Liver (tissue), 9 donors: ENCODE results near the gene KIF26B. TPM values are rescaled to one million over a fixed set of nuclear protein-coding genes. Genes with fewer than 3 reads are reported as not detected.
"Not testable (repeated sequence)": the region's sequence is repeated elsewhere in the genome, so short reads cannot be mapped to it uniquely, and the experiment has no call there.

Experiments
- DNase-seq: peaks from one replicate; pipeline ENCODE4 v3.0.0-alpha.2; 2017; ENCODE audit warnings: low spot score
- H3K27ac ChIP-seq, 2 donors: one replicate each; pipeline ENCODE4 v1.7.0; 2013; ENCODE audit warnings: inconsistent platforms in 2 of 2, low read length in 2 of 2, control low read depth in 1 of 2, low read depth in 1 of 2, mild to moderate bottlenecking in 1 of 2
- H3K27me3 ChIP-seq, 4 donors: one replicate each; pipeline versions ENCODE4 v1.6.1 to v1.7.0; 2013; ENCODE audit warnings: low read length in 3 of 4, inconsistent platforms in 1 of 4, mild to moderate bottlenecking in 1 of 4, moderate library complexity in 1 of 4; ENCODE audit not compliant: control insufficient read depth in 4 of 4, insufficient read depth in 4 of 4
- H3K36me3 ChIP-seq, 4 donors: one replicate each; pipeline versions ENCODE4 v1.6.1 to v1.7.0; 2013; ENCODE audit warnings: low read length in 3 of 4, mild to moderate bottlenecking in 3 of 4, low read depth in 1 of 4, moderate library complexity in 1 of 4; ENCODE audit not compliant: control insufficient read depth in 4 of 4, insufficient read depth in 3 of 4
- H3K4me1 ChIP-seq, 4 donors: one replicate each; pipeline versions ENCODE4 v1.6.1 to v1.7.0; 2013; ENCODE audit warnings: low read length in 3 of 4, mild to moderate bottlenecking in 3 of 4, moderate library complexity in 1 of 4; ENCODE audit not compliant: control insufficient read depth in 4 of 4, insufficient read depth in 4 of 4
- H3K4me3 ChIP-seq, 3 donors: one replicate each; pipeline versions ENCODE4 v1.6.1 to v1.7.0; 2013; ENCODE audit warnings: low read length in 3 of 3, control low read depth in 1 of 3, low read depth in 1 of 3, mild to moderate bottlenecking in 1 of 3
- H3K9ac ChIP-seq, 2 donors: one replicate each; pipeline ENCODE4 v1.7.0; 2013; ENCODE audit warnings: low read length in 2 of 2, mild to moderate bottlenecking in 2 of 2, moderate library complexity in 2 of 2, control low read depth in 1 of 2, low read depth in 1 of 2
- H3K9me3 ChIP-seq, 4 donors: one replicate each; pipeline versions ENCODE4 v1.6.1 to v1.7.0; 2013; ENCODE audit warnings: low read length in 3 of 4; ENCODE audit not compliant: control insufficient read depth in 4 of 4
- EGR1 ChIP-seq, 2 donors: IDR thresholded peaks; 2 replicates each; pipeline ENCODE4 v1.6.1; 2016 to 2018; ENCODE audit warnings: antibody characterized with exemption in 2 of 2, low read depth in 2 of 2
- FOXA1 ChIP-seq: IDR thresholded peaks from 2 replicates; pipeline ENCODE4 v1.6.1; 2016; ENCODE audit warnings: antibody characterized with exemption
- FOXA2 ChIP-seq: IDR thresholded peaks from 2 replicates; pipeline ENCODE4 v1.6.1; 2016; ENCODE audit warnings: antibody characterized with exemption
- GABPA ChIP-seq, 2 donors: IDR thresholded peaks in 1 of 2; conservative IDR thresholded peaks in 1 of 2; 2 replicates each; pipeline ENCODE4 v1.6.1; 2016; ENCODE audit warnings: antibody characterized with exemption in 2 of 2, mild to moderate bottlenecking in 1 of 2, moderate library complexity in 1 of 2
- HNF4A ChIP-seq, 2 donors: conservative IDR thresholded peaks; 2 replicates each; pipeline ENCODE4 v1.6.1; 2016; ENCODE audit warnings: antibody characterized with exemption in 2 of 2, mild to moderate bottlenecking in 2 of 2
- HNF4G ChIP-seq: IDR thresholded peaks from 2 replicates; pipeline ENCODE4 v1.6.1; 2016; ENCODE audit warnings: antibody characterized with exemption
- JUND ChIP-seq, 2 donors: IDR thresholded peaks; 2 replicates each; pipeline ENCODE4 v1.6.1; 2016; ENCODE audit warnings: antibody characterized with exemption in 2 of 2
- NR2F2 ChIP-seq: IDR thresholded peaks from 2 replicates; pipeline ENCODE4 v1.6.1; 2016; ENCODE audit warnings: antibody characterized with exemption
- RAD21 ChIP-seq, 2 donors: IDR thresholded peaks; 2 replicates each; pipeline ENCODE4 v1.6.1; 2016; ENCODE audit warnings: antibody characterized with exemption in 2 of 2, mild to moderate bottlenecking in 2 of 2
- RXRA ChIP-seq, 2 donors: IDR thresholded peaks; 2 replicates each; pipeline ENCODE4 v1.6.1; 2017 to 2018; ENCODE audit warnings: antibody characterized with exemption in 2 of 2, mild to moderate bottlenecking in 1 of 2
- SP1 ChIP-seq: IDR thresholded peaks from 2 replicates; pipeline ENCODE4 v1.6.1; 2018; ENCODE audit warnings: antibody characterized with exemption, mild to moderate bottlenecking
- TAF1 ChIP-seq: conservative IDR thresholded peaks from 2 replicates; pipeline ENCODE4 v1.6.1; 2016; ENCODE audit warnings: antibody characterized with exemption, mild to moderate bottlenecking
- YY1 ChIP-seq: IDR thresholded peaks from 2 replicates; pipeline ENCODE4 v1.6.1; 2016; ENCODE audit warnings: antibody characterized with exemption, mild to moderate bottlenecking
- WGBS: extraction: QIAGEN DNeasy Blood & Tissue Kit; methylation state at CpG from one replicate; pipeline ENCODE4 v1.1.7; 2013; 5-methylcytosine and 5-hydroxymethylcytosine counted together
- polyA plus RNA-seq, 2 donors: library from polyadenylated mRNA; stranded (reverse) in 1 of 2; unstranded in 1 of 2; fragments of 200-250 nt in 1 of 2; fragments of >200 nt in 1 of 2; fragmentation: Nextera tagmentation in 1 of 2; extraction: Ambion mirVana in 1 of 2; gene quantifications; one replicate each; pipeline versions ENCODE4 v1.2.1 to v1.2.3, GENCODE V29; 2013 to 2015
- total RNA-seq, 2 donors: library from RNA; depleted of rRNA; stranded (reverse); fragments of >200 nt; gene quantifications; one replicate each; pipeline ENCODE4 v1.2.3, GENCODE V29; 2014
- TF ChIP-seq, protein P1 (sequence below): fragments of 150-350 bp; IDR thresholded peaks from 2 replicates; pipeline ENCODE4 v1.5.1; 2017; ENCODE audit warnings: improper control_type of control experiment, low read depth, low read length; ENCODE audit not compliant: missing input control
- TF ChIP-seq, protein P2 (sequence below): IDR thresholded peaks from 2 replicates; pipeline ENCODE4 v1.6.1; 2016; ENCODE audit warnings: antibody characterized with exemption
- TF ChIP-seq, protein P3 (sequence below): IDR thresholded peaks from 2 replicates; pipeline ENCODE4 v1.6.1; 2016; ENCODE audit warnings: antibody characterized with exemption
- TF ChIP-seq, protein P4 (sequence below): IDR thresholded peaks from 2 replicates; pipeline ENCODE4 v1.6.1; 2016; ENCODE audit warnings: antibody characterized with exemption, mild to moderate bottlenecking
- TF ChIP-seq, protein P5 (sequence below): IDR thresholded peaks from 2 replicates; pipeline ENCODE4 v1.6.1; 2016; ENCODE audit warnings: antibody characterized with exemption
- donor health status: healthy.
- donor health status: healthy.
- donor health status: healthy.
- donor health status: healthy.
- donor health status: healthy.

Gene KIF26B
- total and polyA plus RNA-seq, 4 donors = 0.10 to 1.7 (median 0.34) TPM

DNA sequence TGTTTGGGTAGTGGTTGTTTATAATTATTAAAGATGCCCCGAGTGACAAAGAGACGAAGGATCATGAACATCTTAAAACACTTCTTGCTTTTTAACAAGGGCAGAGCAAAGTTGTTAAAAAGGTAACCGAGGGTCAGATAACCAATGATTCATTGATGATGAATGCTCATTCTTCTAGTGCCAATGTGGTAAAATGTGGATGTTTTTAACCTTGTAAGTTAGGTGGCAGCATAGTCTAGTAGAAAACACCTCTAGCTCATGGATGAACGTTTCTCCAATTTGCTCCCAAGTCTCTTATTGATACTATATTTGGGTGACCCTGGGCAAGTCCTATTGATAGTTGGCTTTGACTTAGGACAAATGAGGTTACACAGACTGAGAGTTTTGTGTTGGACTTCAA is 167.9 kb downstream of the KIF26B start:
- TF ChIP-seq RAD21 (IDR thresholded peaks at IDR 0.05) (peak in 1 of 2 donors; percentile 10), NR2F2 (no peak)
- Histone ChIP-seq H3K9me3 (no peaks in the 10 kb centered on the region), H3K9ac (no peak overlapping the region), H3K4me1 (no peaks in the 10 kb centered on the region), H3K4me3 (no peak overlapping the region), H3K36me3 (no peaks in the 10 kb centered on the region), H3K27me3 (no peaks in the 10 kb centered on the region), H3K27ac (no peak overlapping the region)
- DNase-seq = no peak
- 69% methylated on average over 4 of the region's 4 CpGs for WGBS

DNA sequence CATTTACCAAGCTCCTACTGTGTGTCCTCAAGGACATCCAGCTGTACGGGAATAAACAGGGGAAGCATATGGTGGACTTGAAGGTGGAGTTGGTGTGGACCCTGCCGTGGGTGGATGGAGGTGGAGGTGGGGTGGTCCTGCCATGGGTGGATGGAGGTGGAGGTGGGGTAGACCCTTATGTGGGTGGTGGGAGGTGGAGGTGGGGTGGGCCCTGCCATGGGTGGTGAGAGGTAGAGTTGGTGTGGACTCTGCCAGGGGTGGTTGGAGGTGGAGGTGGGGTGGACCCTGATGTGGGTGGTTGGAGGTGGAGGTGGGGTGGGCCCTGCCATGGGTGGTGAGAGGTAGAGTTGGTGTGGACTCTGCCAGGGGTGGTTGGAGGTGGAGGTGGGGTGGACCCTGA is 169.0 kb downstream of the KIF26B start:
- H3K9ac ChIP-seq, H3K36me3 ChIP-seq, H3K27me3 ChIP-seq, DNase-seq, H3K9me3 ChIP-seq, H3K4me1 ChIP-seq, H3K4me3 ChIP-seq, H3K27ac ChIP-seq: not testable (repeated sequence)
- WGBS = 92% methylated on average over 2 of the region's 2 CpGs

DNA sequence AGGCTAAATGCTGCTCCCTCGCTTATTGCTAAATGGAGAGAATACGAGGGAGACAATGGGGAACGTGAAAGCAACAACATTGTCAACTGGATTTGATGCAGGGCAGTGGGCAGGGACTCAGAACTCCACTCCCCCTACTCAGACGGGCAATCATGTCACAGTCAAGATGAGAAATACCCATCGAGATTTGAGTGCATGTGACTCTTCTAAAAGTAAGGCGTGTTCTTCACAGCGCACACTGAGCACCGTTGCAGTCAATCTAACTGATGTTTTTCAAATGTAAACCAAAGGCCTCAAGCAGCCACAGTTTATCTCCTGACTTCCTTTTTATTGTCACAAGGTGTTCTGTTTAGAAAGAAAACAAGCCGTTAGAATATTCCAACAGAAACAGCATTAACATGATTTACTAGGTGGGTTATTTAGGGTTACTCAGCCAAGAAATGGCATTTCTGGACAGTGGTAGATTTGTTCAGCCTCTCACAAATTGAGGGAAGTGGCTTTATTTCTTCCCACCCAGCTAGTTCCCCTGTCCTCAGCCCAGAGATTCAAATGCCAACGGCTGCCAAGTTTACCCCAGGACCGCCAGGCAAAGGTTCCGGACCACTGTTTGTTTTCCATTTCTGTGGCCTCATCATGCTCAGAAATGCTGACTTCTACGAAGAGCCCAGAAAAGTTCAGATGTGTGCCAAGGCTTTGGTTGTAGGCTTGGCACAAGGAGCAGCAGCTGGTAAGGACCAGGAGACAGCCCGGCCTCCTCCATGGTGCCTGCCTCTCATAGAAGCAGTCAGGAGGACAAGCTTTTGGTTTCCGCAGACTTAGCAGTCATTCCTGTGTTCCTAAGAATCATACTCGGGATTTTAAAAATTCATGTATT is 171.4 kb downstream of the KIF26B start:
- WGBS = 87% methylated on average over 16 of the region's 16 CpGs
- Histone ChIP-seq H3K9ac (no peak overlapping the region), H3K9me3 (no peaks in the 10 kb centered on the region), H3K36me3 (no peaks in the 10 kb centered on the region), H3K27ac (no peak overlapping the region), H3K27me3 (no peaks in the 10 kb centered on the region), H3K4me1 (no peaks in the 10 kb centered on the region), H3K4me3 (no peak overlapping the region)
- TF ChIP-seq RXRA (IDR thresholded peaks at IDR 0.05) = no peak
- TF ChIP-seq, protein P1, sequence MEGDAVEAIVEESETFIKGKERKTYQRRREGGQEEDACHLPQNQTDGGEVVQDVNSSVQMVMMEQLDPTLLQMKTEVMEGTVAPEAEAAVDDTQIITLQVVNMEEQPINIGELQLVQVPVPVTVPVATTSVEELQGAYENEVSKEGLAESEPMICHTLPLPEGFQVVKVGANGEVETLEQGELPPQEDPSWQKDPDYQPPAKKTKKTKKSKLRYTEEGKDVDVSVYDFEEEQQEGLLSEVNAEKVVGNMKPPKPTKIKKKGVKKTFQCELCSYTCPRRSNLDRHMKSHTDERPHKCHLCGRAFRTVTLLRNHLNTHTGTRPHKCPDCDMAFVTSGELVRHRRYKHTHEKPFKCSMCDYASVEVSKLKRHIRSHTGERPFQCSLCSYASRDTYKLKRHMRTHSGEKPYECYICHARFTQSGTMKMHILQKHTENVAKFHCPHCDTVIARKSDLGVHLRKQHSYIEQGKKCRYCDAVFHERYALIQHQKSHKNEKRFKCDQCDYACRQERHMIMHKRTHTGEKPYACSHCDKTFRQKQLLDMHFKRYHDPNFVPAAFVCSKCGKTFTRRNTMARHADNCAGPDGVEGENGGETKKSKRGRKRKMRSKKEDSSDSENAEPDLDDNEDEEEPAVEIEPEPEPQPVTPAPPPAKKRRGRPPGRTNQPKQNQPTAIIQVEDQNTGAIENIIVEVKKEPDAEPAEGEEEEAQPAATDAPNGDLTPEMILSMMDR = no peak
- TF ChIP-seq RAD21 (IDR thresholded peaks at IDR 0.05) = no peak
- TF ChIP-seq, protein P2, sequence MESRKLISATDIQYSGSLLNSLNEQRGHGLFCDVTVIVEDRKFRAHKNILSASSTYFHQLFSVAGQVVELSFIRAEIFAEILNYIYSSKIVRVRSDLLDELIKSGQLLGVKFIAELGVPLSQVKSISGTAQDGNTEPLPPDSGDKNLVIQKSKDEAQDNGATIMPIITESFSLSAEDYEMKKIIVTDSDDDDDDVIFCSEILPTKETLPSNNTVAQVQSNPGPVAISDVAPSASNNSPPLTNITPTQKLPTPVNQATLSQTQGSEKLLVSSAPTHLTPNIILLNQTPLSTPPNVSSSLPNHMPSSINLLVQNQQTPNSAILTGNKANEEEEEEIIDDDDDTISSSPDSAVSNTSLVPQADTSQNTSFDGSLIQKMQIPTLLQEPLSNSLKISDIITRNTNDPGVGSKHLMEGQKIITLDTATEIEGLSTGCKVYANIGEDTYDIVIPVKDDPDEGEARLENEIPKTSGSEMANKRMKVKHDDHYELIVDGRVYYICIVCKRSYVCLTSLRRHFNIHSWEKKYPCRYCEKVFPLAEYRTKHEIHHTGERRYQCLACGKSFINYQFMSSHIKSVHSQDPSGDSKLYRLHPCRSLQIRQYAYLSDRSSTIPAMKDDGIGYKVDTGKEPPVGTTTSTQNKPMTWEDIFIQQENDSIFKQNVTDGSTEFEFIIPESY = no peak
- no peak for TF ChIP-seq NR2F2
- no peak for TF ChIP-seq YY1
- TF ChIP-seq HNF4A (conservative IDR thresholded peaks at IDR 0.05) = no peak
- no peak for TF ChIP-seq FOXA2
- TF ChIP-seq JUND (IDR thresholded peaks at IDR 0.05) = no peak
- TF ChIP-seq EGR1 (IDR thresholded peaks at IDR 0.05; ENCODE audit: low read depth in 2 of 2) = no peak
- TF ChIP-seq, protein P3, sequence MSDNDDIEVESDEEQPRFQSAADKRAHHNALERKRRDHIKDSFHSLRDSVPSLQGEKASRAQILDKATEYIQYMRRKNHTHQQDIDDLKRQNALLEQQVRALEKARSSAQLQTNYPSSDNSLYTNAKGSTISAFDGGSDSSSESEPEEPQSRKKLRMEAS = no peak
- no peak for TF ChIP-seq HNF4G
- TF ChIP-seq, protein P4, sequence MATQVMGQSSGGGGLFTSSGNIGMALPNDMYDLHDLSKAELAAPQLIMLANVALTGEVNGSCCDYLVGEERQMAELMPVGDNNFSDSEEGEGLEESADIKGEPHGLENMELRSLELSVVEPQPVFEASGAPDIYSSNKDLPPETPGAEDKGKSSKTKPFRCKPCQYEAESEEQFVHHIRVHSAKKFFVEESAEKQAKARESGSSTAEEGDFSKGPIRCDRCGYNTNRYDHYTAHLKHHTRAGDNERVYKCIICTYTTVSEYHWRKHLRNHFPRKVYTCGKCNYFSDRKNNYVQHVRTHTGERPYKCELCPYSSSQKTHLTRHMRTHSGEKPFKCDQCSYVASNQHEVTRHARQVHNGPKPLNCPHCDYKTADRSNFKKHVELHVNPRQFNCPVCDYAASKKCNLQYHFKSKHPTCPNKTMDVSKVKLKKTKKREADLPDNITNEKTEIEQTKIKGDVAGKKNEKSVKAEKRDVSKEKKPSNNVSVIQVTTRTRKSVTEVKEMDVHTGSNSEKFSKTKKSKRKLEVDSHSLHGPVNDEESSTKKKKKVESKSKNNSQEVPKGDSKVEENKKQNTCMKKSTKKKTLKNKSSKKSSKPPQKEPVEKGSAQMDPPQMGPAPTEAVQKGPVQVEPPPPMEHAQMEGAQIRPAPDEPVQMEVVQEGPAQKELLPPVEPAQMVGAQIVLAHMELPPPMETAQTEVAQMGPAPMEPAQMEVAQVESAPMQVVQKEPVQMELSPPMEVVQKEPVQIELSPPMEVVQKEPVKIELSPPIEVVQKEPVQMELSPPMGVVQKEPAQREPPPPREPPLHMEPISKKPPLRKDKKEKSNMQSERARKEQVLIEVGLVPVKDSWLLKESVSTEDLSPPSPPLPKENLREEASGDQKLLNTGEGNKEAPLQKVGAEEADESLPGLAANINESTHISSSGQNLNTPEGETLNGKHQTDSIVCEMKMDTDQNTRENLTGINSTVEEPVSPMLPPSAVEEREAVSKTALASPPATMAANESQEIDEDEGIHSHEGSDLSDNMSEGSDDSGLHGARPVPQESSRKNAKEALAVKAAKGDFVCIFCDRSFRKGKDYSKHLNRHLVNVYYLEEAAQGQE = no peak
- no peak for TF ChIP-seq TAF1
- TF ChIP-seq, protein P5, sequence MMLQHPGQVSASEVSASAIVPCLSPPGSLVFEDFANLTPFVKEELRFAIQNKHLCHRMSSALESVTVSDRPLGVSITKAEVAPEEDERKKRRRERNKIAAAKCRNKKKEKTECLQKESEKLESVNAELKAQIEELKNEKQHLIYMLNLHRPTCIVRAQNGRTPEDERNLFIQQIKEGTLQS = no peak
- no peak for TF ChIP-seq GABPA (IDR thresholded peaks at IDR 0.05 in 1 of 2, conservative IDR thresholded peaks at IDR 0.05 in 1 of 2)
- TF ChIP-seq SP1 = no peak
- TF ChIP-seq FOXA1 = no peak
- DNase-seq = no peak
